H1 (cell line): ENCODE measurements around the gene LORICRIN. TPM values are rescaled to one million over a fixed set of nuclear protein-coding genes. Genes with fewer than 3 reads are reported as not detected.

Source experiments
- CTCF ChIA-PET: fragments of 300-600 bp; sonication (Branson Sonifier 250); formaldehyde crosslinking; loops from one replicate; lab custom pipeline; 2021; ENCODE audit not compliant: partially characterized antibody; lab: Charles Lee
- POLR2A ChIA-PET: fragments of 300-600 bp; sonication (Branson Sonifier 250); formaldehyde crosslinking; loops from one replicate; lab custom pipeline; 2021; ENCODE audit warnings: inconsistent platforms; ENCODE audit not compliant: partially characterized antibody; lab: Charles Lee
- DNase-seq, 2 experiments: peaks; one replicate each; pipeline versions ENCODE4 v3.0.0 to v3.0.0-alpha.2; 2010 to 2022; ENCODE audit warnings: low spot score in 2 of 2, low read depth in 1 of 2, mixed read lengths in 1 of 2
- FAIRE-seq: peaks from 2 replicates; lab custom pipeline; 2011; peaks lifted over from hg19 to GRCh38; lab: Jason Lieb, UNC
- H2AFZ ChIP-seq: 2 replicates; pipeline ENCODE4 v1.8.1; 2012; ENCODE audit warnings: low read length, inconsistent platforms
- H2AK5ac ChIP-seq: 2 replicates; pipeline ENCODE4 v1.6.1; 2013; ENCODE audit warnings: low read depth, low read length
- H2BK120ac ChIP-seq: replicated peaks from 2 replicates; pipeline ENCODE3; 2013; ENCODE audit warnings: low read depth, low read length, inconsistent platforms
- H2BK12ac ChIP-seq: 2 replicates; pipeline ENCODE4 v1.6.1; 2013; ENCODE audit warnings: low read depth, low read length
- H2BK15ac ChIP-seq: 2 replicates; pipeline ENCODE4 v1.6.1; 2013; ENCODE audit warnings: low read length
- H2BK20ac ChIP-seq: 2 replicates; pipeline ENCODE4 v1.6.1; 2013; ENCODE audit warnings: low read length
- H2BK5ac ChIP-seq: 2 replicates; pipeline ENCODE4 v1.6.1; 2013; ENCODE audit warnings: low read depth, low read length
- H3K14ac ChIP-seq: 2 replicates; pipeline ENCODE4 v1.6.1; 2013; ENCODE audit warnings: inconsistent platforms; ENCODE audit not compliant: insufficient read length
- H3K18ac ChIP-seq: 2 replicates; pipeline ENCODE4 v1.6.1; 2013; ENCODE audit warnings: low read length; ENCODE audit errors: extremely low read depth
- H3K23ac ChIP-seq: 2 replicates; pipeline ENCODE4 v1.6.1; 2013; ENCODE audit warnings: inconsistent platforms; ENCODE audit not compliant: insufficient read length
- H3K23me2 ChIP-seq: 2 replicates; pipeline ENCODE4 v1.6.1; 2013; ENCODE audit warnings: low read depth, low read length
- H3K27ac ChIP-seq: 2 replicates; pipeline ENCODE4 v1.6.1; 2011; ENCODE audit warnings: low read depth, low read length, inconsistent platforms
- H3K27me3 ChIP-seq, 4 experiments: replicated peaks in 1 of 4; 1 replicate in 1 of 4; 2 replicates in 3 of 4; pipeline versions ENCODE4 v1.6.1 to v1.8.1; 2011 to 2013; ENCODE audit warnings: low read length in 3 of 4, mild to moderate bottlenecking in 3 of 4, inconsistent platforms in 2 of 4, mixed read lengths in 2 of 4, moderate library complexity in 1 of 4; ENCODE audit not compliant: control insufficient read depth in 3 of 4, insufficient read depth in 3 of 4; ENCODE audit errors: extremely low read depth in 1 of 4
- H3K36me3 ChIP-seq, 4 experiments: 2 replicates each; pipeline versions ENCODE4 v1.6.1 to v1.8.1; 2011 to 2013; ENCODE audit warnings: mild to moderate bottlenecking in 4 of 4, low read length in 3 of 4, moderate library complexity in 2 of 4, control low read depth in 1 of 4, inconsistent platforms in 1 of 4; ENCODE audit not compliant: insufficient read depth in 4 of 4, control insufficient read depth in 2 of 4
- H3K4ac ChIP-seq: replicated peaks from 2 replicates; pipeline ENCODE3; 2013; ENCODE audit warnings: low read length, low read depth, mixed read lengths, inconsistent platforms; ENCODE audit not compliant: insufficient read length
- H3K4me1 ChIP-seq, 4 experiments: replicated peaks in 1 of 4; 1 replicate in 1 of 4; 2 replicates in 3 of 4; pipeline versions ENCODE4 v1.6.1 to v1.8.1; 2011 to 2013; ENCODE audit warnings: low read length in 3 of 4, inconsistent platforms in 2 of 4, mixed read lengths in 1 of 4; ENCODE audit not compliant: insufficient read depth in 4 of 4, control insufficient read depth in 3 of 4
- H3K4me2 ChIP-seq, 2 experiments: 2 replicates each; pipeline versions ENCODE4 v1.6.1 to v1.8.1; 2011 to 2013; ENCODE audit warnings: low read depth in 2 of 2, low read length in 2 of 2, control low read depth in 1 of 2, inconsistent platforms in 1 of 2, mild to moderate bottlenecking in 1 of 2; ENCODE audit not compliant: insufficient read depth in 1 of 2
- H3K4me3 ChIP-seq, 4 experiments: fragments of 200-600, 300-600 bp in 1 of 4; sonication (generic), shearing (Covaris generic), sonication (Bioruptor Twin) in 1 of 4; 2 replicates each; pipeline versions ENCODE4 v1.5.1 to v1.8.1; 2011 to 2016; ENCODE audit warnings: low read length in 4 of 4, low read depth in 3 of 4, control low read depth in 2 of 4, inconsistent platforms in 2 of 4, mild to moderate bottlenecking in 2 of 4, mixed read lengths in 1 of 4, moderate library complexity in 1 of 4; ENCODE audit not compliant: insufficient read depth in 2 of 4; ENCODE audit errors: extremely low read depth in 1 of 4
- H3K56ac ChIP-seq: replicated peaks from 2 replicates; pipeline ENCODE3; 2013; ENCODE audit warnings: low read depth, mild to moderate bottlenecking, mixed read lengths, low read length, inconsistent platforms; ENCODE audit not compliant: insufficient read length
- H3K79me1 ChIP-seq: 2 replicates; pipeline ENCODE4 v1.6.1; 2013; ENCODE audit warnings: low read depth, low read length, control low read depth
- H3K79me2 ChIP-seq, 2 experiments: 2 replicates each; pipeline versions ENCODE4 v1.6.1 to v1.8.1; 2012 to 2013; ENCODE audit warnings: low read length in 2 of 2, mild to moderate bottlenecking in 2 of 2, inconsistent platforms in 1 of 2; ENCODE audit not compliant: insufficient read depth in 2 of 2, control insufficient read depth in 1 of 2
- H3K9ac ChIP-seq, 4 experiments: replicated peaks in 1 of 4; 1 replicate in 1 of 4; 2 replicates in 3 of 4; pipeline versions ENCODE4 v1.6.1 to v1.8.1; 2011 to 2013; ENCODE audit warnings: low read depth in 3 of 4, low read length in 3 of 4, control low read depth in 2 of 4, mild to moderate bottlenecking in 2 of 4, moderate library complexity in 2 of 4, inconsistent platforms in 1 of 4; ENCODE audit errors: extremely low read depth in 1 of 4
- H3K9me3 ChIP-seq, 2 experiments: 2 replicates each; pipeline versions ENCODE4 v1.6.1 to v1.8.1; 2012 to 2013; ENCODE audit warnings: mild to moderate bottlenecking in 2 of 2, moderate library complexity in 2 of 2, control low read depth in 1 of 2, inconsistent platforms in 1 of 2, low read depth in 1 of 2, low read length in 1 of 2, mixed read lengths in 1 of 2; ENCODE audit not compliant: insufficient read depth in 2 of 2
- H4K20me1 ChIP-seq, 2 experiments: replicated peaks in 1 of 2; 2 replicates each; pipeline versions ENCODE3 to v1.8.1; 2011 to 2013; ENCODE audit warnings: inconsistent platforms in 2 of 2, low read length in 2 of 2, mild to moderate bottlenecking in 1 of 2; ENCODE audit not compliant: insufficient read depth in 2 of 2, control insufficient read depth in 1 of 2
- H4K5ac ChIP-seq: 2 replicates; pipeline ENCODE4 v1.6.1; 2013; ENCODE audit warnings: low read length, low read depth, mixed read lengths, inconsistent platforms; ENCODE audit not compliant: insufficient read length
- H4K8ac ChIP-seq: 2 replicates; pipeline ENCODE4 v1.8.0; 2013; ENCODE audit warnings: mild to moderate bottlenecking, moderate library complexity, low read length, inconsistent platforms; ENCODE audit not compliant: insufficient read depth; ENCODE audit errors: extremely low read depth
- H4K91ac ChIP-seq: replicated peaks from 2 replicates; pipeline ENCODE3; 2013; ENCODE audit warnings: low read length, mixed read lengths, inconsistent platforms; ENCODE audit not compliant: insufficient read length
- BACH1 ChIP-seq: IDR thresholded peaks from 2 replicates; pipeline ENCODE4 v1.6.1; 2012; ENCODE audit warnings: low read length, improper control_type of control experiment
- CBX5 ChIP-seq: fragments of 300-800, 300-1000 bp; sonication (generic); IDR thresholded peaks from 2 replicates; pipeline ENCODE4 v1.7.1; 2016; ENCODE audit warnings: antibody characterized with exemption, low read length, low read depth
- CHD2 ChIP-seq: IDR thresholded peaks from 2 replicates; pipeline ENCODE4 v1.6.1; 2012; ENCODE audit warnings: low read length, improper control_type of control experiment
- E2F6 ChIP-seq: IDR thresholded peaks from 2 replicates; pipeline ENCODE4 v1.6.1; 2012; ENCODE audit warnings: inconsistent platforms
- EGR1 ChIP-seq: IDR thresholded peaks from 2 replicates; pipeline ENCODE4 v1.6.1; 2011; ENCODE audit warnings: low read depth, low read length, borderline replicate concordance
- GABPA ChIP-seq: IDR thresholded peaks from 2 replicates; pipeline ENCODE4 v1.6.1; 2011; ENCODE audit warnings: mild to moderate bottlenecking, low read length, moderate library complexity, borderline replicate concordance; ENCODE audit not compliant: insufficient read depth
- MAFK ChIP-seq: IDR thresholded peaks from 2 replicates; pipeline ENCODE4 v1.6.1; 2012; ENCODE audit warnings: low read depth, mild to moderate bottlenecking, improper control_type of control experiment, low read length
- MAX ChIP-seq: IDR thresholded peaks from 2 replicates; pipeline ENCODE4 v1.6.1; 2012; ENCODE audit warnings: inconsistent platforms
- NANOG ChIP-seq: IDR thresholded peaks from 2 replicates; pipeline ENCODE4 v1.6.1; 2011; ENCODE audit warnings: low read length, low read depth, mild to moderate bottlenecking, inconsistent platforms; ENCODE audit not compliant: insufficient read depth, poor library complexity, severe bottlenecking
- PHF8 ChIP-seq: fragments of 200-600 bp; sonication (generic); conservative IDR thresholded peaks from 2 replicates; pipeline ENCODE4 v1.7.1; 2012; ENCODE audit warnings: low read depth, mild to moderate bottlenecking, inconsistent platforms, low read length, moderate library complexity
- SAP30 ChIP-seq: fragments of 300-600 bp; sonication (generic); IDR thresholded peaks from 2 replicates; pipeline ENCODE4 v1.7.1; 2012; ENCODE audit warnings: low read length, moderate library complexity, mild to moderate bottlenecking, inconsistent platforms; ENCODE audit not compliant: insufficient read depth, insufficient replicate concordance
- SIN3A ChIP-seq, 2 experiments: IDR thresholded peaks in 1 of 2; conservative IDR thresholded peaks in 1 of 2; 2 replicates each; pipeline ENCODE4 v1.6.1; 2011 to 2012; ENCODE audit warnings: low read length in 2 of 2, improper control_type of control experiment in 1 of 2, low read depth in 1 of 2, mild to moderate bottlenecking in 1 of 2
- TAF1 ChIP-seq: IDR thresholded peaks from 2 replicates; pipeline ENCODE4 v1.6.1; 2011; ENCODE audit warnings: mild to moderate bottlenecking, low read depth, low read length
- WGBS, 2 experiments: shearing (Covaris generic) in 1 of 2; methylation state at CpG; one replicate each; pipeline versions ENCODE4 v1.1.6 to v1.1.7; 2013 to 2015; ENCODE audit warnings: low lambda C conversion rate in 2 of 2, mixed read lengths in 2 of 2, inconsistent platforms in 1 of 2, low coverage in 1 of 2, missing lambda C conversion rate in 1 of 2; ENCODE audit not compliant: insufficient replicate concordance in 2 of 2, insufficient coverage in 1 of 2, insufficient read length in 1 of 2; ENCODE audit errors: extremely low coverage in 1 of 2, missing lambda C conversion rate in 1 of 2; 5-methylcytosine and 5-hydroxymethylcytosine counted together
- polyA plus RNA-seq, 7 experiments: library from polyadenylated mRNA; depleted of rRNA in 3 of 7; stranded (reverse) in 5 of 7; unstranded in 2 of 7; fragments of >200 nt in 5 of 7; fragments of 200-250 nt in 2 of 7; gene quantifications; 1 replicate in 5 of 7; 2 replicates in 1 of 7; 4 replicates in 1 of 7; pipeline versions ENCODE4 v1.2.1 to v1.2.3, GENCODE V29; 2011 to 2013; ENCODE audit warnings: missing spikeins in 2 of 7, mixed read lengths in 2 of 7
- total RNA-seq: library from RNA; stranded (reverse); fragmentation: NEBNext Ultra II Directional; extraction: Animal tissue kit (Norgen Biotek cat#: 25700); gene quantifications from 2 replicates; pipeline ENCODE4 v1.2.1, GENCODE V29; 2021

The LORICRIN gene
- total and polyA plus RNA-seq, 2 of the 8 experiments (the other 6 are each of a cell fraction or from before 2014, with no cell fraction given), result not detected

GRCh38 chr1:153251087-153251486, 8.4 kb upstream of the LORICRIN start:
- WGBS, 2 experiments, result 78% methylated on average over 2 of the region's 2 CpGs; no CpG with 5 or more reads in 1 of the 2 experiments
- Histone ChIP-seq H3K9ac (no peak overlapping the region), H4K20me1 (no peaks in the 10 kb centered on the region), H3K14ac (no peak overlapping the region), H3K23me2 (no peaks in the 10 kb centered on the region), H4K5ac (no peak overlapping the region), H4K8ac (no peak overlapping the region), H3K4me2 (no peak overlapping the region), H2BK20ac (no peak overlapping the region), H3K9me3 (peaks cover 0 to 11% of the 10 kb centered on the region in 2 experiments; a peak in 2 of 4 replicates), H3K4ac (no peak overlapping the region), H2AK5ac (no peak overlapping the region), H3K56ac (no peak overlapping the region), H3K4me1 (no peaks in the 10 kb centered on the region), H3K23ac (no peak overlapping the region), H3K36me3 (no peaks in the 10 kb centered on the region), H2BK5ac (no peak overlapping the region), H2BK12ac (no peak overlapping the region), H4K91ac (no peak overlapping the region), H2AFZ (no peak overlapping the region), H3K18ac (no peak overlapping the region), H2BK15ac (no peak overlapping the region), H3K4me3 (no peak overlapping the region), H3K79me2 (no peaks in the 10 kb centered on the region), H3K79me1 (no peaks in the 10 kb centered on the region), H3K27ac (no peak overlapping the region), H3K27me3 (no peaks in the 10 kb centered on the region), H2BK120ac (no peak overlapping the region)
- FAIRE-seq, result no peak
- ChIA-PET POLR2A (no interaction called here), CTCF (interaction anchor here (0.6 to 1.3 kb wide), 6 partner anchors 12 to 1301 kb away, joined by 3 to 4 read pairs (median 3); no protein-coding TSS in a partner anchor)
- DNase-seq, result no peak
- no peak for TF ChIP-seq MAX
- TF ChIP-seq PHF8, result no peak
- TF ChIP-seq CHD2, result no peak
- no peak for TF ChIP-seq MAFK
- TF ChIP-seq NANOG, result no peak
- TF ChIP-seq TAF1, result no peak
- no peak for TF ChIP-seq SIN3A (conservative IDR thresholded peaks at IDR 0.05 in 1 of 2, IDR thresholded peaks at IDR 0.05 in 1 of 2; ENCODE audit: low read depth in 1 of 2, low read length in 2 of 2)
- TF ChIP-seq GABPA, result no peak
- no peak for TF ChIP-seq EGR1
- no peak for TF ChIP-seq CBX5
- TF ChIP-seq SAP30, result no peak
- TF ChIP-seq BACH1, result no peak
- TF ChIP-seq E2F6, result no peak
